Hematopoietic multipotent progenitor cell treated with erythropoietin and hydrocortisone succinate and interleukin-3 and kit ligand, for 15 days (in vitro differentiated cells): ENCODE measurements around the gene MRPS27.

ENCODE experiments used
- DNase-seq: peaks from one replicate; pipeline ENCODE4 v3.0.0-alpha.2; 2015; ENCODE audit warnings: low spot score

MRPS27 gene

DNA sequence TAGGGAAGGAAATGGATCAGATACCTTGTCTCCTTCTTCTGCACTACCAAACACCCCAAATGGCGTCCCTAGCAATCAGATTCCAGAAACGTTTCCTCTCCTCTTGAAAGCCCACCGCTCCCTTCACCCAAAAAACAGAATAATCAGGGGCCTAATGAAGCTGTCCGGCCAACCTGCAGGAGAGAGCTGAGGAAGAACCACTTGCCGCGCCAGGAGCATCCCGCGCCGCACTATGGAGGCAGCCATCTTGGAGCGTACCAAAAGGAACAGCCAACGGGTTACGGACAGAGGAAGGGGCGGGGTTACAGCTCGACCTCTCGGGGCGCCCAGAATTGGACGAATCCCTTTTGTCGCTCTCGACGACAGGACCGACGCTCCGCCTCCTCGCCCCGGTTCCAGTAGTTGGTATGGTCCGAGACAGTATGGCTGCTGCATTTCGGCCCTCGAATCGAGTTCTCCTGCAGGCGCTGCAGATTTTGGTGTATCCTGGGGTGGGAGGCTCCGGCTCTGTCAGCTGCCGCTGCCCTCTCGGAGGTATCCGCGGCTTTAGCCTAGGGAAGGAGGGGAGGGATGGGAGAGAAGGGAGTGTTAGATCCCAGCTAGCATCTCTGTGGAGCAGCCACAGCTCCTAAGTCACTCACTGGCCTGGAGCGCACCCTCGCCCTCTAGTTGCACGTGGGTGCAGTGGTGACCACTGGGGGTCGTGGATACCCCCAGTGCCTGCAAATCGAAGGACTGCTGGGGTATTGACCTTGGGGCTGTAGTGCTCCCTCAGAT lies at the start of gene MRPS27, which contains the start of gene PTCD2:
Gene MRPS27 (minus strand): TSS at position 265 of the 777 bp plus-strand sequence. CDS start 19 bp downstream, at position 246.
Gene PTCD2 (plus strand): TSS at position 398 of the 777 bp plus-strand sequence. CDS start 10 bp downstream, at position 408.
- peak; percentile 99 for DNase-seq

GRCh38 chr5:72369711-72370110 lies 49.7 kb upstream of the MRPS27 start:
- no peak for DNase-seq

GRCh38 chr5:72369301-72369700 lies 49.3 kb upstream of the MRPS27 start:
- DNase-seq: no peak

DNA sequence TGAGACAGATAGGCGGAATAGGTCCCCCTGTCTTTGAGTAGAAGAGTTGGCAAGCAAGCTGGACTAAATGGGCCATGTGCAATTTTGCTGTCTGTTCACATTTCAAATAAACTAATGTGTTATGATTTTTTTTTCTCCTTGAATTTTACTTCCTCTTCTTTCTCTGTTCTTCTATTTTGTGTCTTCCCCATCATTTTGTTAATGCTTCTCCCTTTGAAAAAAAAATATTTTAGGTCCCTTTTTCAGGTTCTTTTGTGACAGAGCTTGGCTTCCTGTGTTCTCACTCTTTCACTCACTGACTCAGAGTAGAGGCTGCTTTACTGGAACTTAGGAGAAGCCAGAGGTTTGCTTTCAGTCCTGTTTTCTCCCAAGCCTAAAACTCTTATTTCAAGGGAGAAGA lies 48.2 kb upstream of the MRPS27 start:
- no peak for DNase-seq

DNA sequence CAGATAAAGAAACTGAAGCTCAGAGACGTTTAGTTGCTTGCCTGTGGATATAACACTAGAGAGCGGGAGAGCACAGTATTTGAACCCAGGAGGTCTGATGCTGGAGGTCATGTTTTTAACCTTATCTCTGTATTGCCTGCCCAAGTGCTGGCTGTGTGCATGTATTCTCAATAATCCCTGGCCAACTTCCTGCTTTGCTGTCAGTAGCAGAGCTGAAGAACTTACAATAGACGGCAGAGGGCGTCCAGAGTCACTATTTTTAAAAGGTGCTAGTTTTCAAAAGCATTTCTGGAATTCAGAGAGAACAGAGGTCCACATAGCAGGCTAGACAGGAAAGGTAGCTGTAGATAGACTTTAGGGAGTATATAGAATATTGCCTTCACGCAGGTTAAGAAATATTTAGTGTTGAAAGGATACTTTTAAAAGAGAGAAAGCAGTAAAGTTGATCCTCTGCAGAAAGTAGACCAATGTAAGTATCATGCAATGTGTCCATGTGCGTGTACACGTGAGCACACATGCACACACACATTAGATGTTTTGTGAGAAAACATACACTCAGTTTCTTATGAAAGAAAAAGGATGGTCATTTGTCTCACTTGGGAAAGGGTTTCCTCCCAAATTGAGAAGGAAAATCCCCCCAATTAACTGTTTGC lies 46.4 kb upstream of the MRPS27 start:
- peak; percentile 36 for DNase-seq

DNA sequence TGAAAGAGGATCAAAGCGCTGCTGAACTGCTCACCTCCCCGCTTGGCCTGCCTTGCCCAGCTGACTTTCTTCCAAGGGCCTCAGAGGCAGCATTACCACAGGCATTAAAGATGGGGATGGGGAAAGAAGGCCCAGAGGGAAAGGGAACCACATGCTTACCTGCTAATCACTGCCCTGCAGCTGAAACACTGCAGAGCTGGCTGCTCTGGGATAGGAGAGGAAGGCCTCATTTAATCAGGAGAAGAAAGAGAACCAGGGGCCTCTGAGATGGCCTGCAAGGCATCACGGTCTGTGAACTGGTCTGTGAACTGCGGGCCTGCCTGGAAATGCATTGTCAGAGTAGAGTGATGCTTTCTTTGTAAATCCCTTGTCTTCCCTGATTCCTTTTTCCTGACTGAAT lies 44.9 kb upstream of the MRPS27 start:
- DNase-seq: no peak

DNA sequence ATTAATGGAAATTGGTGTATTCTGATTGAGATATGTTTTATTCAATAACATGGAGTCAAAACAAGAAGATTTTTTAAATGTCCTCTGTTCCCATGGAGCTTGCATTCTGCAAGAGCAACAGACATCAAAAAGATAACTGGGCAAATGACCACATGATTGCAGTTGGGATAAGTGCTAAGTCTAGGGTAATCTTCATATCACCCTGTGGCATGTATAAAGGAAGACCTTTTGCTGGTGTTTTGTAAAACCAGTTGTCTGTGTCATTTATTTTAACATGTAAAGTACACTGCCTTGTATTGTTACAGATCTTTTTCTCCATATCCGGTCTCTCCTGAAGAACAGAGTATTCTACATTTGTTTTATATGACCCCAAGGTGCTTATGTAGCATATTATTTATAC lies 44.1 kb upstream of the MRPS27 start:
- DNase-seq: no peak

GRCh38 chr5:72363166-72363802 lies 43.2 kb upstream of the MRPS27 start:
- no peak for DNase-seq

- no peak for DNase-seq
Measured at GRCh38 chr5:72359886-72360285, 39.8 kb upstream of the MRPS27 start.

DNA sequence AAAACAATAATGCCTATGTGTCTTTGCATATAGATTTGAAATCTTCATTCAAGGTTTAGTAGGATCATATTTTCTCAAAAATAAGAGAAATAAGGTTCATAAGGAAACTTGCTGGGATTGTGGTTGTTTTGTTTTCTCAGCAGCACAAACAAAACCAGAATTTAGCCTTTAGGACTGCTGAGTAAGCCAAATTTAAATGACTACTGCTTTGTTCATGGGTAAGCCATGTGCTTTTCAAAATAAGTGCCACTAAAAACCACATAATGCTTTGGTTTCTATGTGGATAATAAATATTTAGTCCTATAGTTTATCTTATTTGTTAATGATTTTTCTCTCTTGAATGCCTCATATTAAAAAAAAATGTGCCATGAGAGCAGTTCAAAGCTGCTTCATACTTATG lies 38.9 kb upstream of the MRPS27 start:
- no peak for DNase-seq

- no peak for DNase-seq
Measured at GRCh38 chr5:72356361-72356760, 36.3 kb upstream of the MRPS27 start.

GRCh38 chr5:72355706-72356299 lies 35.8 kb upstream of the MRPS27 start:
- DNase-seq: no peak

- no peak for DNase-seq
Measured at GRCh38 chr5:72353046-72353445, 33.0 kb upstream of the MRPS27 start.

DNA sequence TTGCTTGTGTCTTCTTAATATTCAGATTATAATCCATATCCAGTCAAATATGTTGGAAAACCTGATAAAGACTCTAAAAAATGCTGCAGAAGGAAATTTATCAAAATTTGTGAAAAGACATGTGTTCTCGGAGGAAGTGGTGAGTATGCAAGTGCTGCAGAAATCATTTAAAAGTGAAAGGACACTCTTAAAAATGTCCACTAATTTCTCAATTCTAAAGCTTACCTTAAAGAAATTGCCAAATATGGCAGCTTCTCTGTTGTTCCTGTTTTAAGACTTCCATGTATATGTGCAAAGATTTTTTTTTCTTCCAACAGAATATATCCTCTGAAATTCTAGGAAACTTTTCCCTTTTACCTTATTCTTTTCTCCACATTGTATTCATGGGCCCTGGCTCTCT lies 32.6 kb upstream of the MRPS27 start:
- DNase-seq: no peak

DNA sequence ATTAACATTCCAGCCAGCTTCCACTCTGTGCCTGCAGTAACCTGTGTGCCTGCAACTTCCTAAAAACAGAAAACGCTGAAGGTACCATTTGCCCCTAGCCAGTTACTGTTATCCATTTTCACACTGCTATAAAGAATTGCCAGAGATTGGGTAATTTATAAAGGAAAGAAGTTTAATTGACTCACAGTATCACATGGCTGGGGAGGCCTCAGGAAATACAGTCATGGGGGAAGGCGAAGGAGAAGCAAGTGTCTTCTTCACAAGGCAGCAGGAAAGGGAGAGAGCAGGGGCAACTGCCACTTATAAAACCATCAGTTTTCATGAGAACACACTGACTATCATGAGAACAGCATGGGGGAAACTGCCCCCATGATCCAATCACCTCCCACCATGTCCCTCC lies 31.3 kb upstream of the MRPS27 start:
- no peak for DNase-seq

DNA sequence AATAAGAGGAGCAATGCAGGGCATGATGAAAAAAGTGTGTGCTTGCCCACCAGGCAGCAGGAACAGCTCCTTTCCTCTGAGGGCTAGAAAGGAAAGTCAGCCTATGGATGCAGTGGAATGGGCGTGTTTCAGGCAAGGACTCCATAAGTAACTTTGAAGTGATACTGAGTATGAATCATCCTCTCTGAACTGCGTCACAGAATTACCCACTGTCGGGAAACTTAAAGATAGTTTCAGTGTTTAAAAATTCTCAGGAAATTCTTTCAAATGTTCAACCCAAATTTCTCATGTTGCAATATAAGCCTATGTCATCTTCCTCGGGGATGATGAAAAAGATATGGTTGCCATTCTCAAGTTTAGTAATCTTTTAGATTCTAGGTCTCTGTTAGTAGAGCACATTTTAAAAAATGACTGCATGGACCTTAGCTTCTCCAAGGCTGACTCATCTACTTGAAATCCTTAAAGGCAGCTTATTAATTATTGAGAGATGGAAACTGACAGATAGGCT lies 27.8 kb upstream of the MRPS27 start:
- no peak for DNase-seq

- DNase-seq: no peak
Measured at GRCh38 chr5:72346398-72346797, 26.4 kb upstream of the MRPS27 start.

DNA sequence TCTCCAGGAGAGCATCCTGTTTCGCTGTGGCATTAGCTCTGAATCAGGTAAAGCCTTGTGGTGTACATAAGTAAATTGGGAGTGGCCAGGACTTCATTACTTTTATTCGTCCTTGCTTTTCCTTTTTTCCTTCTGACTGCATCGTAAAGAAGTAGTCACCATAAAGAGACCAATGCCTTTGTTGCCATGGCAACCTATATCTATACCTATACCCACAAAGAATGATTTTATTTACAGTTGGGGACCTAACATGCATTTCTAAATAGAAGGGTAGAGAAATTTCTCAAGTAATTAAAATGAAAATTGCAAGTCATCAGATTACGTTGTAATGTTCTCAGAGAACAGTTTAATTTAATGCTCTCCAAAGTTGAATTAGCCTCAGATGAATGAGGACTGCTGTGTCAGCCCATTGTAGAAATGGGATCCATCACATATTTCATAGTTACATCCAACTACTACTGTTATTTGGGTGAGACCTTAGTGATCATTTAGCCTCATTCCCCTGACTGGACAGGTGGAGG lies 18.7 kb upstream of the MRPS27 start:
- DNase-seq: no peak

- no peak for DNase-seq
Measured at GRCh38 chr5:72337159-72337558, 17.1 kb upstream of the MRPS27 start.

GRCh38 chr5:72330712-72331111 lies 10.7 kb upstream of the MRPS27 start:
- DNase-seq: no peak

DNA sequence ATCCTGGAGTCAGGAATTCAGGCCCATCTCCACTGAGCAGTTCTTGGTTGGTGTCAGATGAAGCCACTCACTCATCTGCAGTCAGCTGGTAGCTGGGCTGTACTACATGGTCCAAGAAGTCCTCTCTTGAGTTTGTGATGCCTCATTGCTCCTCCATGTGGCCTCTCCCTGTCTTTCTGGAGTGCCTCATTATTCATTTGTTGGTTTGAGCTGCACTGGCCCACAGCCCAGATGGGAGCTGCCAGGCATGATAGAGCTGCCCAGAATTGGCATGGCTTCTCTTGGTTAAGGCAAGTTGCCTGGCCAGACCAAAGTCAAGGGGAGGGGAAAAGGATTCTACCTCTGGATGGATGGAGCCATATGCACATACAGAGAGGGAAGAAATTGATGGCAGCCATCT lies 8.1 kb upstream of the MRPS27 start:
- DNase-seq: no peak

GRCh38 chr5:72326306-72326649 lies 6.2 kb upstream of the MRPS27 start:
- no peak for DNase-seq
